ENCODE measurements around the gene SMG7.
A peak's percentile ranks its signal among the peaks of the same experiment; 100 is the strongest.

SMG7 gene

GRCh38 chr1:183508694-183509093, 36.4 kb downstream of the SMG7 start:
- no peak for DNase-seq (ENCODE audit: low spot score)

- no peak for DNase-seq (ENCODE audit: low spot score)
These were observed 40.2 kb downstream of the SMG7 start for GRCh38 chr1:183512450-183512849.

GRCh38 chr1:183514235-183514634, 41.9 kb downstream of the SMG7 start:
- no peak for DNase-seq (ENCODE audit: low spot score)

- no peak for DNase-seq (ENCODE audit: low spot score)
These were observed 42.8 kb downstream of the SMG7 start for GRCh38 chr1:183515002-183515689.

GRCh38 chr1:183516725-183517124, 44.4 kb downstream of the SMG7 start:
- no peak for DNase-seq (ENCODE audit: low spot score)

GRCh38 chr1:183517401-183517800, 45.1 kb downstream of the SMG7 start:
- DNase-seq (ENCODE audit: low spot score): no peak

- DNase-seq (ENCODE audit: low spot score): no peak
These were observed 48.1 kb downstream of the SMG7 start for GRCh38 chr1:183520379-183520778.

GRCh38 chr1:183522104-183522503, 49.8 kb downstream of the SMG7 start:
- DNase-seq (ENCODE audit: low spot score): no peak

- DNase-seq (ENCODE audit: low spot score): no peak
These were observed 56.3 kb downstream of the SMG7 start for GRCh38 chr1:183528577-183528976.

GRCh38 chr1:183533617-183534174, 61.4 kb downstream of the SMG7 start:
- no peak for DNase-seq (ENCODE audit: low spot score)

- no peak for DNase-seq (ENCODE audit: low spot score)
These were observed 65.1 kb downstream of the SMG7 start for GRCh38 chr1:183537405-183537804.

GRCh38 chr1:183543619-183544204, 71.4 kb downstream of the SMG7 start:
- DNase-seq (ENCODE audit: low spot score): peak; percentile 31

- no peak for DNase-seq (ENCODE audit: low spot score)
These were observed 72.4 kb downstream of the SMG7 start for GRCh38 chr1:183544598-183545297.

GRCh38 chr1:183546427-183546826, 74.1 kb downstream of the SMG7 start:
- DNase-seq (ENCODE audit: low spot score): no peak

- DNase-seq (ENCODE audit: low spot score): no peak
These were observed 75.8 kb downstream of the SMG7 start for GRCh38 chr1:183548116-183548515.

GRCh38 chr1:183550915-183551314, 78.6 kb downstream of the SMG7 start:
- DNase-seq (ENCODE audit: low spot score): no peak

- DNase-seq (ENCODE audit: low spot score): no peak
These were observed 79.6 kb downstream of the SMG7 start for GRCh38 chr1:183551924-183552323.

- DNase-seq (ENCODE audit: low spot score): no peak
These were observed 80.1 kb downstream of the SMG7 start for GRCh38 chr1:183552441-183552840.

GRCh38 chr1:183552891-183553290, 80.6 kb downstream of the SMG7 start:
- DNase-seq (ENCODE audit: low spot score): no peak

- no peak for DNase-seq (ENCODE audit: low spot score)
These were observed 81.0 kb downstream of the SMG7 start for GRCh38 chr1:183553331-183553730.

- no peak for DNase-seq (ENCODE audit: low spot score)
These were observed 81.5 kb downstream of the SMG7 start for GRCh38 chr1:183553764-183554163.

GRCh38 chr1:183554577-183554976, 82.3 kb downstream of the SMG7 start:
- no peak for DNase-seq (ENCODE audit: low spot score)

- DNase-seq (ENCODE audit: low spot score): no peak
These were observed 86.8 kb downstream of the SMG7 start for GRCh38 chr1:183559061-183559460.
